ENCODE measurements around the gene IL1RAPL2.

The IL1RAPL2 gene

GRCh38 chrX:105191878-105192277 is 625.9 kb downstream of the IL1RAPL2 start:
- peak overlapping the region; percentile 57 for H3K4me2 ChIP-seq (ENCODE audit: low read length)
- no peak overlapping the region for H3K9ac ChIP-seq (ENCODE audit: low read length)
- H3K4me3 ChIP-seq (ENCODE audit: low read length), result 0 out of 2 replicates have a peak overlapping the region, but pooled peaks have one; percentile 0
- no peak overlapping the region for H3K27ac ChIP-seq (ENCODE audit: low read length)
- H3K4me1 ChIP-seq (ENCODE audit: low read length), result peaks cover 36% of the 10 kb centered on the region
- no peaks in the 10 kb centered on the region for H3K36me3 ChIP-seq (replicated peaks; ENCODE audit: low read depth, low read length)
- peak overlapping the region; percentile 48; the same call in 1 of the 2 replicates for H2AFZ ChIP-seq (ENCODE audit: low read depth, low read length)
- TF ChIP-seq EZH2phosphoT487 (IDR thresholded peaks at IDR 0.05; ENCODE audit: low read depth), result no peak
- TF ChIP-seq, protein P1, sequence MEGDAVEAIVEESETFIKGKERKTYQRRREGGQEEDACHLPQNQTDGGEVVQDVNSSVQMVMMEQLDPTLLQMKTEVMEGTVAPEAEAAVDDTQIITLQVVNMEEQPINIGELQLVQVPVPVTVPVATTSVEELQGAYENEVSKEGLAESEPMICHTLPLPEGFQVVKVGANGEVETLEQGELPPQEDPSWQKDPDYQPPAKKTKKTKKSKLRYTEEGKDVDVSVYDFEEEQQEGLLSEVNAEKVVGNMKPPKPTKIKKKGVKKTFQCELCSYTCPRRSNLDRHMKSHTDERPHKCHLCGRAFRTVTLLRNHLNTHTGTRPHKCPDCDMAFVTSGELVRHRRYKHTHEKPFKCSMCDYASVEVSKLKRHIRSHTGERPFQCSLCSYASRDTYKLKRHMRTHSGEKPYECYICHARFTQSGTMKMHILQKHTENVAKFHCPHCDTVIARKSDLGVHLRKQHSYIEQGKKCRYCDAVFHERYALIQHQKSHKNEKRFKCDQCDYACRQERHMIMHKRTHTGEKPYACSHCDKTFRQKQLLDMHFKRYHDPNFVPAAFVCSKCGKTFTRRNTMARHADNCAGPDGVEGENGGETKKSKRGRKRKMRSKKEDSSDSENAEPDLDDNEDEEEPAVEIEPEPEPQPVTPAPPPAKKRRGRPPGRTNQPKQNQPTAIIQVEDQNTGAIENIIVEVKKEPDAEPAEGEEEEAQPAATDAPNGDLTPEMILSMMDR (IDR thresholded peaks at IDR 0.05; ENCODE audit: low read depth, low read length), result peak; percentile 59
- no peaks in the 10 kb centered on the region for H3K79me2 ChIP-seq (ENCODE audit: low read length)
- no peaks in the 10 kb centered on the region for H3K9me3 ChIP-seq (ENCODE audit: insufficient read depth, low read length)
- H4K20me1 ChIP-seq (ENCODE audit: insufficient read depth, low read length), result no peaks in the 10 kb centered on the region
- H3K27me3 ChIP-seq (ENCODE audit: low read depth, low read length), result no peaks in the 10 kb centered on the region

DNA sequence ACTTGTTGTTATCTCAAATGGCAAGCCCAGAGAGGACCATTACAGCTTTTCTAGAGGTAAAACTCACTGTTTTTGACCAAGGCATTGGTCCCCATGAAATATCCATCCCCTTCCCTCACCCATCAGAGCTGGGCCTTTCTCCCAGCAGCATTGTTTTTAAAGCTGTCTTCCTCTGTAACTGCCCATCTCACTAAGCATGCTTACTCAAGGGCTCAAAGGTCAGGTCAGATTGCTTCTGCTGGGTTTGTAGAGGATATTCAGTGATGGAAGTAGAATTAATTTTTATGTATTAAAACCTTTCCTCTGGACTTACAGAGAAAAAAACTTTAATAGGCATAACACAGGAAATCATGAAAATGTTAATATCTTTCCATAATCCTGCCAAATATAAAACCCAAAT is 643.4 kb downstream of the IL1RAPL2 start:
- H3K4me2 ChIP-seq (ENCODE audit: low read length), result no peak overlapping the region
- TF ChIP-seq, protein P1 (IDR thresholded peaks at IDR 0.05; ENCODE audit: low read depth, low read length), result no peak
- TF ChIP-seq EZH2phosphoT487 (IDR thresholded peaks at IDR 0.05; ENCODE audit: low read depth), result no peak
- H3K27me3 ChIP-seq (ENCODE audit: low read depth, low read length), result no peaks in the 10 kb centered on the region

DNA sequence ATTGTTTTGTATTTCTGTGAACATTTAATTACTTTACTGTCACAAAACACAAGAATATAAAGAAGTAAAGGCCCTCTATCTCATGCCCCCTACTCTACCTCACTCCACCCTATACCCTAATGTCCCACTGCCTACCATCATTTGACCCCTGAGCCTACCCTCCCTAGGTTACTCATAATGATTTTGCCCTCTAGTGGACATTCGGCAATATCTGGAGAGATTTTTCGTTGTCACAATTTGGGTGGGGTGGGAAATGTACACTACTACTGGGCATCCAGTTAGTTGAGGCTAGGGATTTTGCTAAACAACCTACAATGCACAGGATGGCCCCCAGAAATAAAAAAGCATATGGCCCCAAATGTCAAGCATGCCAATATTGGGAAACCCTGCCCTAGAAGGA is 644.3 kb downstream of the IL1RAPL2 start:
- Histone ChIP-seq H3K9ac (ENCODE audit: low read length) (no peak overlapping the region), H2AFZ (ENCODE audit: low read depth, low read length) (no peak overlapping the region), H3K4me3 (ENCODE audit: low read length) (no peak overlapping the region), H3K36me3 (replicated peaks; ENCODE audit: low read depth, low read length) (no peaks in the 10 kb centered on the region), H3K4me2 (ENCODE audit: low read length) (no peak overlapping the region), H3K4me1 (ENCODE audit: low read length) (no peaks in the 10 kb centered on the region), H4K20me1 (ENCODE audit: insufficient read depth, low read length) (no peaks in the 10 kb centered on the region), H3K27ac (ENCODE audit: low read length) (no peak overlapping the region), H3K27me3 (ENCODE audit: low read depth, low read length) (no peaks in the 10 kb centered on the region), H3K9me3 (ENCODE audit: insufficient read depth, low read length) (no peaks in the 10 kb centered on the region), H3K79me2 (ENCODE audit: low read length) (no peaks in the 10 kb centered on the region)
- TF ChIP-seq, protein P1 (IDR thresholded peaks at IDR 0.05; ENCODE audit: low read depth, low read length), result no peak
- no peak for TF ChIP-seq EZH2phosphoT487 (IDR thresholded peaks at IDR 0.05; ENCODE audit: low read depth)

More for the DNA sequence above, 643.4 kb downstream of the IL1RAPL2 start:
- Histone ChIP-seq H4K20me1 (ENCODE audit: insufficient read depth, low read length) (no peaks in the 10 kb centered on the region), H3K4me1 (ENCODE audit: low read length) (no peaks in the 10 kb centered on the region), H3K36me3 (replicated peaks; ENCODE audit: low read depth, low read length) (no peaks in the 10 kb centered on the region), H2AFZ (ENCODE audit: low read depth, low read length) (no peak overlapping the region), H3K9me3 (ENCODE audit: insufficient read depth, low read length) (no peaks in the 10 kb centered on the region), H3K27ac (ENCODE audit: low read length) (no peak overlapping the region), H3K9ac (ENCODE audit: low read length) (no peak overlapping the region), H3K4me3 (ENCODE audit: low read length) (no peak overlapping the region), H3K79me2 (ENCODE audit: low read length) (no peaks in the 10 kb centered on the region)

- H3K36me3 ChIP-seq (replicated peaks; ENCODE audit: low read depth, low read length), result no peaks in the 10 kb centered on the region
- H3K4me2 ChIP-seq (ENCODE audit: low read length), result no peak overlapping the region
- no peaks in the 10 kb centered on the region for H3K4me1 ChIP-seq (ENCODE audit: low read length)
- no peaks in the 10 kb centered on the region for H4K20me1 ChIP-seq (ENCODE audit: insufficient read depth, low read length)
- H3K9ac ChIP-seq (ENCODE audit: low read length), result no peak overlapping the region
- H3K27me3 ChIP-seq (ENCODE audit: low read depth, low read length), result no peaks in the 10 kb centered on the region
- TF ChIP-seq, protein P1 (IDR thresholded peaks at IDR 0.05; ENCODE audit: low read depth, low read length), result no peak
- TF ChIP-seq EZH2phosphoT487 (IDR thresholded peaks at IDR 0.05; ENCODE audit: low read depth), result no peak
- H3K79me2 ChIP-seq (ENCODE audit: low read length), result no peaks in the 10 kb centered on the region
- no peak overlapping the region for H3K27ac ChIP-seq (ENCODE audit: low read length)
- H3K4me3 ChIP-seq (ENCODE audit: low read length), result no peak overlapping the region
- H3K9me3 ChIP-seq (ENCODE audit: insufficient read depth, low read length), result no peaks in the 10 kb centered on the region
- no peak overlapping the region for H2AFZ ChIP-seq (ENCODE audit: low read depth, low read length)
Measured at GRCh38 chrX:105211066-105211575, 645.1 kb downstream of the IL1RAPL2 start.

All from OCI-LY3 (cell line).